HG02970 (cell line): Measurements from ENCODE around the gene SNORC.
"Not testable (repeated sequence)": the region's sequence is repeated elsewhere in the genome, so short reads cannot be mapped to it uniquely, and the experiment has no call there.

ENCODE experiments used
- ATAC-seq: cut with Tn5 transposase; IDR thresholded peaks from one replicate; pipeline ENCODE4 v1.9.1; 2021; ENCODE audit warnings: mild to moderate bottlenecking, moderate library complexity, moderate number of reproducible peaks; ENCODE audit not compliant: unreplicated experiment, low FRiP score

SNORC gene

GRCh38 chr2:232893834-232894233, 23.8 kb downstream of the SNORC start:
- ATAC-seq, result no peak

- no peak for ATAC-seq
These were observed 24.2 kb downstream of the SNORC start for GRCh38 chr2:232894251-232894650.

DNA sequence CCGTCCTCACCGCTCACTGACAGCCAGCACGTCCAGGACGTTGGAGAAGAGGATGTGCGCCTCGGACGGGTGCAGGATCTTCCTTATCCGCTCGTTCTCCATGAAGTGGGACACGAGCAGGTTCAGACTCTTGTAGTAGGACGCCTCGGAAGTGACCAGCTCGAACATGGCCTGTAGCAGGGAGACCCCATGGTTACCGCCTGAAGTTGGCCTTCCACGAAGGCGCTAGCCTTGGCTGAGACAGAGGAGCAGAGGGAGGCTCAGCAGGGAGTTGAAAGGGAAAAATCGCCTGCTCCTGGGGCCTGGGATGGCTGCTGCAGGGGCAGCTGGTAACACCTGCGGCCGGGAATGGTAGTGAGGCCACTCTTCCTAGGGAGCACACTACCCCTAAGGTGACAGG, 24.7 kb downstream of the SNORC start:
- ATAC-seq, result no peak

- ATAC-seq, result no peak
These were observed 26.0 kb downstream of the SNORC start for GRCh38 chr2:232896111-232896510.

DNA sequence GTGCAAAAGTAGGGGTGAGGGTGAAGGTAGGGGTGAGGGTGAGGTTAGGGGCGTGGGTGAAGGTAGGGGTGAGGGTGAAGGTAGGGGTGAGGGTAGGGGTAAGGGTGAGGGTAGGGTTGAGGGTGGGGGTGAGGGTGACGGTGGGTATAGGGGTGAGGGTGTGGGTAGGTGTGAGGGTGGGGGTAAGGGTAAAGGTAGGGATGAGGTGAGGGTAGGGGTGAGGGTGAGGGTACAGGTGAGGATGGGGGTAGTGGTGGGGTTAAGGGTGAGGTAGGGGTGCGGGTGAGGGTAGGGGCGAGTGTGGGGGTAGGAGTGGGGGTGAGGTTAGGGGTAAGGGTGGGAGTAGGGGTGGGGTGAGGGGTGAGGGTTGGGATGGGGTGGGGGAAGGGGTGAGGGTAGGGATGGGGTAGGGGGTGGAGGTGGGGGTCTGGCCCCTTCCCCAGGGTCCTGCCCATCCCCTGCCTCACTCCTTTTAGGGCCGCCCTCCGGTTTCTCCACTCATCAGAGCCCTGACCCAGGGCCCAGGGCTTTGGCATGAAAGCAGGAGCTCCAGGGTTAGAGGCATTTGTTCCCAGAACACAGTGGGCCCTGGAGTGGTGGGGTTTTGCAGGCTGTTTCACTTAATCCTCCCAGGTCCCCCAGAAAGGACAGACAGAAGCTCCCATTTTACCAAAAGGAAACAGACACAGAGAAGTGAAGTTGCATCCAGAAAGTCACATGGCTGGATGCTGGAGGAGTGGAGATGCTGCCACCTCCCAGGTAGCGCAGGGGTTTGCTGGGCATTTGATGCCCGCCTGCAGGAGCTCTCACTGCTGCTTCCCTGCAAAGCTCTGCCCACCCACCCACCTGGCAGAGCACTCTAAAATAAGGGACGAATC, 26.9 kb downstream of the SNORC start:
- no peak for ATAC-seq

DNA sequence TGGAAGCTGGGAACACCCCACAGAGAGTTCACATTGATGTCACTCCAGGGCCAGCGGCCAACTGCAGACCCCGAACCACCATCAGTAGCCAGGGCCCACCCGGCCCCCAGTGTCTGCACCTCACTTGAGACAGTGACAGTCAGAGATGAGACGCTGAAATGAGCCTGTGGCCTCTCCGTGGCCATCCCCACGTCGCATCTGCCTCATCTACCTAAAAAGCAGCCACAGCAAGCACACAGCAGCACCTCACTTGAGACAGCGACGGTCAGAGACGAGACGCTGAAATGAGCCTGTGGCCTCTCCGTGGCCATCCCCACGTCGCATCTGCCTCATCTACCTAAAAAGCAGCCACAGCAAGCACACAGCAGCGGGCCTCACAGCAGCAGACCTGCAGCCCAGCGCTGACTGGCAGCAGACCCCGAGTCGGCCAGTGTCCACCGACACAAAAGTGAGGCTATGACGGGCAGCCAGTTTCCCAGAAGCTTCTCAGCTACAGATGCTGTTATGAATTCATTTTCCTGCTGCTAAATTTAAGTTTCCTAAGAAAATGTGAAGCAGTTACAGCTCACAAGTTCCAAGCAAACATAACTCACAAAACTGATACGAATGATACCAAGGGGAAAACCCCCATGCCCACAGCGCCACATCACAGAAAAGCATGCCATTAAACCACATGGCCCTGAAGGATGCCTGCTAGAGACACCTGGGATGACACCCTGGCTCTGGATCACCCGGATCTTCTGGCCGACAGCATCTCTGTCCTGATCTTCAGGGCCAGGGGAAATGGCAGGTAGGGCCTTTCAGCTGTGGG, 27.7 kb downstream of the SNORC start:
- ATAC-seq, result no peak

GRCh38 chr2:232898592-232899543, 28.8 kb downstream of the SNORC start:
- no peak for ATAC-seq

DNA sequence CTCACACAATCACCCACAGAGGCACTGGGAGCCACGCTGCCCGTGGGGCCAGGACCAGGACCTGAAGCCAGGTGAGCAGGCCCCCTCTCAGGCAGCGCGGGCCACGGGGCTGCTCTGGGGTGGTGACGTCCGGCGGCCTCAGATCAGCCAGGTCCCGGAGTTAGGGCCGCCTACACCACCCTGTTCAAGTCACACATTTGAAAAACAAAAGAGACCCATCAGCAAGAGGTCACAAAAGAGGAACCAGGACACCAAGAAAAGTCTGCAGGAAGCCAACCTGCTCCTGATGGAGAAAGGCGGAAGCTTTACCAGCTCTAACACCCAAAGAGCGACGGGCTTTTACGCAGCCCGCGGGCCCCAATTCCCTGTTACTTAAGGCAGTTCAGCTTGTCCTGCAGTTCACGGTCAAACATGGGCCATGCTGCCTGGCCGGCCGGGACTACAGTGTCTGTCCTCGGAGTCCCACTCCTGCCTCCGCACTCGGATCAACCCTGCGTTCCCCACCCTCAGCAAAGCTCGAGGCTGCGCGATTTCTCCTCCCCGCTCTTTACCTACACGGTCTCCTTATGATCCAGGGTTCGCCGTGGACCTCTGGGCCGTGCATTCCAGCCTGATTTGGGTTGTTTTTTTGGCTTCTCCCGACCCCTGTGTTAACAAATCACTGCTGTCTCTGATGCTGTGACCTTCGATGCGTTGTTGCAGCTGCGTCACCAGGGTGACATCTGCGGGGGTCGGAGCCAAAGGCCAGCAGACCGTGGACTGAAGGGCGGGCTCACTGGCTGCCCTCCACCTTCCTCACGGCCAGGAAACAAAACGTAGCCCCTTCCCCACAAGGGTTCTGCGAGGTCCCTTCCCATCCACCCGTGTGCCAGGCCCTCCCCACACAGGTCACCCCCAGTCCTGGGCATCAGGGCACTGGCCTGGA, 31.0 kb downstream of the SNORC start:
- ATAC-seq, result no peak

- ATAC-seq, result no peak
These were observed 31.9 kb downstream of the SNORC start for GRCh38 chr2:232901736-232902578.

GRCh38 chr2:232903989-232904388, 33.9 kb downstream of the SNORC start:
- no peak for ATAC-seq

DNA sequence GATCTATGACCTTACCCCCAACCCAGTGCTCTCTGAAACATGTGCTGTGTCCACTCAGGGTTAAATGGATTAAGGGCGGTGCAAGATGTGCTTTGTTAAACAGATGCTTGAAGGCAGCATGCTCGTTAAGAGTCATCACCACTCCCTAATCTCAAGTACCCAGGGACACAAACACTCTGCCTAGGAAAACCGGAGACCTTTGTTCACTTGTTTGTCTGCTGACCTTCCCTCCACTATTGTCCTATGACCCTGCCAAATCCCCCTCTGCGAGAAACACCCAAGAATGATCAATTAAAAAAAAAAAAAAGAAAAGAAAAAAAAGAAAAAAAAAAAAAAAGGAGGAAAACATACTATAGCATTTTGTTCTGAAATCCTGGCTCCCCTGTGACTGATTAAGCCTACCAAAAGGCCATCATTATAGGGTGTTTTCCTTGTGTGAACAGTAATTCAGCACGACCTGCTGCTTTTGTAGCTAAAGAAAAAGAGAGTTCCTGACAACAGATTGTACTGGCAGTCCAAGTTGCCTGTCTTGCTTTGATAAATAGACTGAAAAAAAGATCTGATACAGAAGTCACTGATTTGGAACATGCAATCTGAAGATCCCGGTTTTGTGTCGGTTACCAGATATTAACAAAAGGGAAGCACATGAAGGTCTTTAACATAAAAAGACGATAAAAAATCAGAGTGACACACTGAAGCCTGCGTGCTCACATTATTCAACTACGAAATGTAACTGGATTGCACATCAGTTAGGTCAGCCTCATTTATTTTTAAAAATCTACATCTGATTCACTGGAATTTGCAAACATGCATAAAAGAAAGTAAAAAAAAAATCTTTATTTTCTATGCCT, 37.0 kb downstream of the SNORC start:
- ATAC-seq, result not testable (repeated sequence)

DNA sequence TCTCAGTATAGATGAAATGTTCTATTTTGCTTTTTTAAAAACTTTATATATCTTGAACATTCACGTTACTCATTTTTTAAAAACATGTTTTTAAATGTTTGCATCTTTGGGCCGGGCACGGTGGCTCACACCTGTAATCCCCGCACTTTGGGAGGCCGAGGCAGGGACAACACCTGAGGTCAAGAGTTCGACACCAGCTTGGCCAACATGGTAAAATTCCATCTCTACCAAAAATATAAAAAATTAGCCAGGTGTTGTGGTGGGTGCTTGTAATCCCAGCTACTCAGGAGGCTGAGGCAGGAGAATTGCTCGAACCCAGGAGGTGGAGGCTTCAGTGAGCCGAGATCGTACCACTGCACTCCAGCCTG, 37.6 kb downstream of the SNORC start:
- not testable (repeated sequence) for ATAC-seq

GRCh38 chr2:232908695-232909094, 38.6 kb downstream of the SNORC start:
- no peak for ATAC-seq

- no peak for ATAC-seq
These were observed 40.3 kb downstream of the SNORC start for GRCh38 chr2:232910376-232910775.

DNA sequence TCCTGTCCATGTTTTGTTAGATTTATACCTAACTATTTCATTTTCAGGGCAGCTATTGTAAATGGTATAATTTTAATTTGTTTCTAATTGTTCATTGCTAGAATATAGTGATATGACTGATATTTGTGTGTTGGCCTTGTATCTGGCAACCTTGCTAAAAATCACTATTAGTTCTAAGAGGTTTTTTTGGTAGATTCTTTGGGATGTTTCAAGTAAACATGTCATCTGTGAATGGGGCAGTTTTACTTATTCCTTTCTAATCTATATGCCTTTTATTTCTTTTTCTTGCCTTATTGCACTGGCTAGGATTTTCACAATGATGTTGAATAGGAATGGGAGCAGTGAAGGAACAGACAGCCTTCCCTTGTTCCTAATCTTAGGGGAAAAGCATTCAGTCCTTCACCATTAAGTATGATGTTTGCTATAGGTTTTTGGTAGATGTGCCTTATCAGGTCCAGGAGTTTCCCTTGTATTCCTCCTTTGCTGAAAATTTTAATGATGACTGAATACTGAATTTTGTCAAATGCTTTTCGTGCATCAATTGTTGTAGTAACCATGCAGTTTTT, 41.7 kb downstream of the SNORC start:
- ATAC-seq, result no peak

DNA sequence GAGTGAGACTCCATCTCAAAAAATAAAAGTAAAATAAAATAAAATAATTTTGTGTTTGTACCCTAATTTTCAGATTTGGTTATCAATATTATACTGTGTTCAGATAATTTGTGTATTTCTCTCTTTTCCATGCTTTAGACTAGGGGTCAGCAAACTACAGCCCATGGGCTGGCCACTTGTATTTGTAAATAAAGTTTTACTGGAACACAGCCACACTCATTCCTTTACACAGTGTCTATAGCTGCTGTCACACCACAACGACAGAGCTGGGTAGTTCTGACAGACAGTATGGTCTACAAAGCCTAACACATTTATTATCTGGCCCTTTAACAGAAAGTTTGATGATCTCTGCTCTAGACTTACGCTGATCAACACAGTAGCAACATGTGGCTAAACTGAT, 43.8 kb downstream of the SNORC start:
- no peak for ATAC-seq

DNA sequence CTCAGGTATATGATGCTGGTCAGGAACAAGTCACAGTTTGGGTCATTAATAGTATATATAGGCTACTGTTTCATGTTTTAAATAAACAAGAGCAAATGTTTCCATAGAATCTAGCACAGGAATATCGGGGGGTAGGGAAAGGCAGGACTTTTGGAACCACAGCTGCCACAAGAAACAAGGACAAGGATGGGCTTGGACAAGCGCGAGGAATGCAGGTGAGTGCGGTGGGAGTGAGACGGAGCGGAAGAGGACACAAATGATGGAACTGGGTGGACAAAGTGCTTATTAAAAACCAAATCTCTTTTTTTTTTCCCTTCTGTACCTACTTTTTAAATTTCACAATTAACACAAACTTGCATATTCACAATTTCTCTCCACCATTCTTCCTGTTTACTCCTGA, 49.1 kb downstream of the SNORC start:
- ATAC-seq, result no peak
